ENCODE data around the gene UNC93A. TPM values are rescaled to one million over a fixed set of nuclear protein-coding genes. Genes with fewer than 3 reads are reported as not detected.

The UNC93A gene
- total RNA-seq, 1 experiment from 2014 or later, result not detected

DNA sequence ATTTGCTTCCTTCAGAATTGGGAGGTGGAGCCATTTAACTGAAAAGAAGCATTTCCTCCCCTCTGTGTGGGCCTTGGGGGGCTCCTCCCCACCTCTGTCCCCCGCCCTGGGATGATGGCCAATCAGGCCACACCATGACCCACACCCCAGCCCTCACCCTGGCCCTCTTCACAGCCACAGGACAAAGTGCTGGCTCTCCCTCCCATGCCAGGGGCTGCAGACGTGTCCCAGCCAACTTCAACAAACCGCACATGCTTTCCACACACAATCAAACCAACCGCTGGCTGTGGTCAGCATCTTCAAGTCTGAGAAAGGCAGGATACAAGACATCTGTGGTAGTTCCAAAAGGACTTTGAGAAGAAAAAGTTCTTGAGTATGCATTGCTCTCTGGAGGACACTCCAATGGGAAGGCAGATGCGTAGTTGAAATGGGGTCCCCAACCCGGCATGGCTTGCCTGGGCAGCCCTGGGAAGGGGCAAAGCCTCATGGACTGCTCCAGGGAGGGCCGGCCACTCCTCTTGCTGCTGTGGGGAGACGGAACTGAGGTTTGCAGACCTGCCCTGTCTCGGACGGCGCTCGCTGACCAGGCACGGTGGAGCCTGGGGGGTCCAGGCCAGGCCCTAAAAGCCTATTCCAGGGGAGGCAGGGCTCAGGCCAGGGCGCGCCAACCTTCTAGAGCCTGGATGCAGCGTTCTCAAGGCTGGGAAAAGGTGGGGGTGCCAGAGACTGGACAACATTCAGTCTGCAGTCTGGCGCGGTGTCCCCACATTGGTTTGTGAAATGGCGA is 45.9 kb downstream of the UNC93A start:
- no peak for TF ChIP-seq EZH2 (IDR thresholded peaks at IDR 0.05)
- no peak for TF ChIP-seq FOSL1 (IDR thresholded peaks at IDR 0.05; ENCODE audit: low read depth)
- no peak for TF ChIP-seq EZH2phosphoT487 (IDR thresholded peaks at IDR 0.05; ENCODE audit: borderline replicate concordance)
- no peak for TF ChIP-seq POLR2AphosphoS5 (IDR thresholded peaks at IDR 0.05; ENCODE audit: low read depth, low read length)
- TF ChIP-seq CEBPB (IDR thresholded peaks at IDR 0.05; ENCODE audit: low read depth), result no peak
- TF ChIP-seq ZFX (IDR thresholded peaks at IDR 0.05), result no peak
- TF ChIP-seq RAD21 (IDR thresholded peaks at IDR 0.05; ENCODE audit: low read depth), result no peak
- no peak for TF ChIP-seq ZNF274 (IDR thresholded peaks at IDR 0.05; ENCODE audit: low read depth, low read length)
- TF ChIP-seq YY1 (IDR thresholded peaks at IDR 0.05; ENCODE audit: extremely low read depth, insufficient replicate concordance, low read depth, low read length), result no peak
- TF ChIP-seq, protein P1, sequence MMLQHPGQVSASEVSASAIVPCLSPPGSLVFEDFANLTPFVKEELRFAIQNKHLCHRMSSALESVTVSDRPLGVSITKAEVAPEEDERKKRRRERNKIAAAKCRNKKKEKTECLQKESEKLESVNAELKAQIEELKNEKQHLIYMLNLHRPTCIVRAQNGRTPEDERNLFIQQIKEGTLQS (IDR thresholded peaks at IDR 0.05), result no peak
- TF ChIP-seq, protein P2, sequence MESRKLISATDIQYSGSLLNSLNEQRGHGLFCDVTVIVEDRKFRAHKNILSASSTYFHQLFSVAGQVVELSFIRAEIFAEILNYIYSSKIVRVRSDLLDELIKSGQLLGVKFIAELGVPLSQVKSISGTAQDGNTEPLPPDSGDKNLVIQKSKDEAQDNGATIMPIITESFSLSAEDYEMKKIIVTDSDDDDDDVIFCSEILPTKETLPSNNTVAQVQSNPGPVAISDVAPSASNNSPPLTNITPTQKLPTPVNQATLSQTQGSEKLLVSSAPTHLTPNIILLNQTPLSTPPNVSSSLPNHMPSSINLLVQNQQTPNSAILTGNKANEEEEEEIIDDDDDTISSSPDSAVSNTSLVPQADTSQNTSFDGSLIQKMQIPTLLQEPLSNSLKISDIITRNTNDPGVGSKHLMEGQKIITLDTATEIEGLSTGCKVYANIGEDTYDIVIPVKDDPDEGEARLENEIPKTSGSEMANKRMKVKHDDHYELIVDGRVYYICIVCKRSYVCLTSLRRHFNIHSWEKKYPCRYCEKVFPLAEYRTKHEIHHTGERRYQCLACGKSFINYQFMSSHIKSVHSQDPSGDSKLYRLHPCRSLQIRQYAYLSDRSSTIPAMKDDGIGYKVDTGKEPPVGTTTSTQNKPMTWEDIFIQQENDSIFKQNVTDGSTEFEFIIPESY (IDR thresholded peaks at IDR 0.05; ENCODE audit: extremely low read depth, insufficient replicate concordance, low read length), result no peak
- no peak for TF ChIP-seq JUND (IDR thresholded peaks at IDR 0.05)
- TF ChIP-seq EGR1 (IDR thresholded peaks at IDR 0.05; ENCODE audit: low read depth), result no peak
- intact Hi-C loops (cut with micrococcal nuclease), result no loop called here
- Histone ChIP-seq H3K9me3 (ENCODE audit: control insufficient read depth in 1 of 2, insufficient read depth in 1 of 2, low read depth in 1 of 2, low read length in 2 of 2) (no peaks in the 10 kb centered on the region), H3K9me2 (ENCODE audit: insufficient read depth) (no peaks in the 10 kb centered on the region), H3K27me3 (ENCODE audit: insufficient read depth, low read length) (peaks cover 11% of the 10 kb centered on the region; the same call in 1 of the 2 replicates), H4K20me1 (ENCODE audit: insufficient read depth) (no peaks in the 10 kb centered on the region), H3K27ac (ENCODE audit: low read depth, low read length) (no peak overlapping the region), H2AFZ (ENCODE audit: low read depth, low read length, poor library complexity, severe bottlenecking) (no peak overlapping the region), H3K9ac (ENCODE audit: low read length) (no peak overlapping the region), H3K36me3 (ENCODE audit: control insufficient read depth in 1 of 2, insufficient read depth in 2 of 2, low read length in 2 of 2) (no peaks in the 10 kb centered on the region), H3K4me2 (ENCODE audit: low read length) (no peak overlapping the region), H3K4me3 (replicated peaks in 1 of 2; ENCODE audit: low read depth in 1 of 2, low read length in 2 of 2) (no peak overlapping the region), H3K4me1 (ENCODE audit: control insufficient read depth in 1 of 2, insufficient read depth in 2 of 2, low read length in 2 of 2) (no peaks in the 10 kb centered on the region), H3K79me2 (ENCODE audit: insufficient read depth, low read length) (no peaks in the 10 kb centered on the region)
- ChIA-PET RAD21 (ENCODE audit: low non-redundant PET in 1 of 2, low total read pairs in 2 of 2, uncharacterized antibody in 2 of 2, unreplicated experiment in 2 of 2) (no interaction called here), POLR2A (no interaction called here), CTCF (no interaction called here)
- DNase-seq (ENCODE audit: low read depth, low spot score) (no peak), ATAC-seq (no peak)
- no TSS peak for BruUV-seq (replicated peaks)

All from HCT116 (cell line).